ENCODE data around the gene ARSI.

ARSI gene

GRCh38 chr5:150291388-150292385 is 11.0 kb downstream of the ARSI start:
- DNase-seq, result no peak

- peak; percentile 23 to 52 for DNase-seq
Observed at GRCh38 chr5:150289551-150290390, 12.9 kb downstream of the ARSI start, which contains the start of gene CAMK2A. Gene CAMK2A, minus strand, starts transcription at chr5:150289773. Its CDS starts 148 bp downstream, at chr5:150289625.

GRCh38 chr5:150288791-150289190 is 13.9 kb downstream of the ARSI start:
- no peak for DNase-seq

- DNase-seq, result no peak
Observed at GRCh38 chr5:150288361-150288760, 14.3 kb downstream of the ARSI start.

- peak in 1 of 2 experiments; percentile 51 for DNase-seq
Observed at GRCh38 chr5:150286820-150287219, 15.9 kb downstream of the ARSI start.

GRCh38 chr5:150285114-150285513 is 17.6 kb downstream of the ARSI start:
- no peak for DNase-seq

GRCh38 chr5:150284311-150284710 is 18.4 kb downstream of the ARSI start:
- DNase-seq, result no peak

- DNase-seq, result no peak
Observed at GRCh38 chr5:150283904-150284303, 18.8 kb downstream of the ARSI start.

GRCh38 chr5:150281987-150282386 is 20.7 kb downstream of the ARSI start:
- DNase-seq, result no peak

- no peak for DNase-seq
Observed at GRCh38 chr5:150279330-150280020, 23.2 kb downstream of the ARSI start.

- no peak for DNase-seq
Observed at GRCh38 chr5:150278916-150279315, 23.8 kb downstream of the ARSI start.

- DNase-seq, result no peak
Observed at GRCh38 chr5:150278046-150278730, 24.5 kb downstream of the ARSI start.

- no peak for DNase-seq
Observed at GRCh38 chr5:150277043-150277442, 25.7 kb downstream of the ARSI start.

GRCh38 chr5:150274811-150275210 is 27.9 kb downstream of the ARSI start:
- DNase-seq, result no peak

GRCh38 chr5:150272531-150272930 is 30.2 kb downstream of the ARSI start:
- DNase-seq, result peak in 1 of 2 experiments; percentile 39

- DNase-seq, result no peak
Observed at GRCh38 chr5:150271923-150272322, 30.8 kb downstream of the ARSI start.

GRCh38 chr5:150271296-150271692 is 31.4 kb downstream of the ARSI start:
- DNase-seq, result no peak

- DNase-seq, result no peak
Observed at GRCh38 chr5:150270541-150271295, 32.0 kb downstream of the ARSI start.

- DNase-seq, result no peak
Observed at GRCh38 chr5:150266871-150267291, 35.8 kb downstream of the ARSI start.

- DNase-seq, result no peak
Observed at GRCh38 chr5:150265870-150266383, 36.8 kb downstream of the ARSI start.
